HUES64 (cell line): ENCODE measurements around the gene B3GNT9.
A peak's percentile ranks its signal among the peaks of the same experiment; 100 is the strongest.

Source experiments
- H3K27ac ChIP-seq: 2 replicates; pipeline ENCODE4 v1.7.0; 2013; ENCODE audit warnings: low read depth, low read length, inconsistent platforms
- H3K27me3 ChIP-seq: 2 replicates; pipeline ENCODE4 v1.6.1; 2013; ENCODE audit warnings: mild to moderate bottlenecking, low read length; ENCODE audit not compliant: insufficient read depth
- H3K36me3 ChIP-seq: 2 replicates; pipeline ENCODE4 v1.6.1; 2013; ENCODE audit warnings: mild to moderate bottlenecking, low read length; ENCODE audit not compliant: insufficient read depth
- H3K4me1 ChIP-seq: 2 replicates; pipeline ENCODE4 v1.6.1; 2013; ENCODE audit warnings: mild to moderate bottlenecking, low read length, moderate library complexity; ENCODE audit not compliant: insufficient read depth
- H3K4me3 ChIP-seq: 2 replicates; pipeline ENCODE4 v1.5.1; 2013; ENCODE audit warnings: mild to moderate bottlenecking, low read length, moderate library complexity
- H3K9ac ChIP-seq: 2 replicates; pipeline ENCODE4 v1.6.1; 2013; ENCODE audit warnings: mild to moderate bottlenecking, low read depth, low read length
- H3K9me3 ChIP-seq: 2 replicates; pipeline ENCODE4 v1.6.1; 2013; ENCODE audit warnings: low read depth, low read length; ENCODE audit not compliant: insufficient read depth
- WGBS: fragments of 150-250, 120-280 bp; methylation state at CpG from one replicate; pipeline ENCODE4 v1.1.7; 2013; ENCODE audit warnings: missing lambda C conversion rate; 5-methylcytosine and 5-hydroxymethylcytosine counted together

B3GNT9 gene

DNA sequence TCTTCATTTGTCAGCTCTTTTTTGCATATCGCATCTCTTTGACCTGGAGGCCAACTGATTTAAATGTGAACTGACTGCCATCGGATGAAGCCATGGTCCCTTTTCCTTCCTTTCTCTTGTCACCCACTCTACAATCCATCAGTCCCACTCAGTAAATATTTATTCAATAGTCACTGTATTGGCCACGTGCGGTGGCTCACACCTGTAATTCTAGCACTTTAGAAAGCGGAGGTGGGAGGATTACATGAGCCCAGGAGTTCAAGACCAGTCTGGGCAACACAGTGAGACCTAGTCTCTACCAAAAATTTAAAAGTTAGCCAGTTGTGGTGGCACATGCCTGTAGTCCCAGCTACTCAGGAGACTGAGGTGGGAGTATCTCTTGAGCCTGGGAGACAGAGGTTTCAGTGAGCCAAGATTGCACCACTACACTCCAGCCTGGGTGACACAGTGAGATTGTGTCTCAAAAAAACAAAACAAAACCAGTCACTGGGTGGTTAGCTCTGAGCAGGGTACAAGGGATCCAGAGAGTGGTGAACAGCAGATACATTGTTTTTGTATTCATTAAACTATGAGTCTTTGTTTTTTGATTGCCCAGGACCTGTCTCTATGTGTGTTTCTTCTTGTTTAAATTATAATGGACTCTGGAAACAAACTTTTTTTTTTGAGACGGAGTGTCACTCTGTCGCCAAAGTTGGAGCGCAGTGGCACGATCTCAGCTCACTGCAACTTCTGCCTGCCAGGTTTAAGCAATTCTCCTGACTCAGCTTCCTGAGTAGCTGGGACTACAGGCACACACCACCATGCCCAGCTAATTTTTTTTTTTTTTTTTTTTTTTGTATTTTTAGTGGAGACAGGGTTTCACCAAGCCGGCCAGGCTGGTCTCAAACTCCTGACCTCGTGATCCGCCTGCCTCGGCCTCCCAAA lies 34.1 kb downstream of the B3GNT9 start:
- 93% methylated on average over 13 of the region's 13 CpGs for WGBS
- no peaks in the 10 kb centered on the region for H3K9me3 ChIP-seq
- H3K4me3 ChIP-seq = no peak overlapping the region
- H3K27me3 ChIP-seq = no peaks in the 10 kb centered on the region
- peaks cover 9% of the 10 kb centered on the region for H3K36me3 ChIP-seq
- 0 out of 2 replicates have a peak, but pooled peaks cover 3% of the 10 kb centered on the region for H3K4me1 ChIP-seq
- no peak overlapping the region for H3K27ac ChIP-seq
- no peak overlapping the region for H3K9ac ChIP-seq

GRCh38 chr16:67115639-67116038 lies 35.2 kb downstream of the B3GNT9 start:
- Histone ChIP-seq H3K9me3 (no peaks in the 10 kb centered on the region), H3K9ac (no peak overlapping the region), H3K4me1 (0 out of 2 replicates have a peak, but pooled peaks cover 3% of the 10 kb centered on the region), H3K4me3 (no peak overlapping the region), H3K27ac (no peak overlapping the region), H3K27me3 (no peaks in the 10 kb centered on the region), H3K36me3 (peaks cover 5% of the 10 kb centered on the region; the same call in 1 of the 2 replicates)
- WGBS = 90% methylated on average over 7 of the region's 7 CpGs

GRCh38 chr16:67114793-67115192 lies 36.0 kb downstream of the B3GNT9 start:
- Histone ChIP-seq H3K27ac (no peak overlapping the region), H3K9ac (no peak overlapping the region), H3K4me3 (no peak overlapping the region), H3K9me3 (no peaks in the 10 kb centered on the region), H3K27me3 (no peaks in the 10 kb centered on the region), H3K4me1 (0 out of 2 replicates have a peak, but pooled peaks cover 3% of the 10 kb centered on the region), H3K36me3 (no peaks in the 10 kb centered on the region)
- 80% methylated on average over 2 of the region's 2 CpGs for WGBS

DNA sequence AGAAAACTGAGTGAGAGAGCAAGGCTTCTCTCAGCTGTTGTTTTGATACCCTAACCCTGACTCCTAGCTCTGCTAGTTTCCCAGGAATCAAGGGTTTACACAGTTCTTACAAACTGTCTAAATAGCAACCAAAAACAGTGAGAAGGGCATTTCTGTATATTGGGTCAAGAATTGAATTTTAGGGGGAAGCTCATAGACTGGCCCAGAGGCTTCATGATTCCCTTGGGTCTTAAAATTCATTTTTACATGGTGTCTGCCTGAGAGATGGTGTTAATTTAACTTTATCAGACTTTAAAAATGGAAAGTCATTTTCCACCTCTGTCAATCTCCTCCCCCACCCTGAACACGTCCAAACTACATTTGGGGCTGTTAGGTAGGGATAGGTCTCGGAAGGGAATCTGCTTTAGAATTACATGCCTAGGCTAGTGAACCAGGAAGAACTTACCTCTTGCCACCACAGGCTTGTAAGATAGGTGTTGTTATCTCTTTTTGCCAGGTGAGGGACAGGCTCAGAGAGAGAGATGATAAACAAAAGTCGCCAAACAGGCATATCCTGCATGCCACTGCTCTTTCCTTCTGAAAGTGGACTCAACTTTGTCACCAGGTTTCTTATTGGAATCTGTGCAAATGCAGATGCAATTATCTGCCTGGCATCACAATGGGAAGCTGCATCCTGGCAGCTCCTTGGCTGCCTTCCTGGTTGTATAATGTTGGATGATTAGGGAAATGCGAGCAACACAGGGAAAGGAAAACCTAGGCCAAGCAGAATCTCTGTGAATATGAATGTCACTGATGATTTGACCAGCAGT lies 38.0 kb downstream of the B3GNT9 start:
- WGBS = 95% methylated on average over 3 of the region's 4 CpGs
- no peaks in the 10 kb centered on the region for H3K9me3 ChIP-seq
- H3K36me3 ChIP-seq = no peaks in the 10 kb centered on the region
- no peak overlapping the region for H3K4me3 ChIP-seq
- H3K4me1 ChIP-seq = 0 out of 2 replicates have a peak, but pooled peaks cover 3% of the 10 kb centered on the region
- no peaks in the 10 kb centered on the region for H3K27me3 ChIP-seq
- H3K9ac ChIP-seq = no peak overlapping the region
- H3K27ac ChIP-seq = no peak overlapping the region

- no peaks in the 10 kb centered on the region for H3K9me3 ChIP-seq
- no peak overlapping the region for H3K27ac ChIP-seq
- no peaks in the 10 kb centered on the region for H3K36me3 ChIP-seq
- WGBS = 93% methylated on average over 4 of the region's 4 CpGs
- H3K4me3 ChIP-seq = no peak overlapping the region
- H3K9ac ChIP-seq = no peak overlapping the region
- H3K27me3 ChIP-seq = no peaks in the 10 kb centered on the region
- 0 out of 2 replicates have a peak, but pooled peaks cover 3% of the 10 kb centered on the region for H3K4me1 ChIP-seq
These were observed 38.8 kb downstream of the B3GNT9 start for GRCh38 chr16:67111951-67112444.

GRCh38 chr16:67109407-67110135 lies 41.2 kb downstream of the B3GNT9 start, which contains the start of gene PHAF1:
TSS of gene PHAF1 (plus strand) at chr16:67109941. CDS start at chr16:67110176, 235 bp downstream.
- Histone ChIP-seq H3K36me3 (no peaks in the 10 kb centered on the region), H3K4me1 (no peaks in the 10 kb centered on the region), H3K27ac (peak within 1 kb of the TSS; percentile 57), H3K27me3 (no peaks in the 10 kb centered on the region), H3K4me3 (peak within 1 kb of the TSS; percentile 87), H3K9ac (peak within 1 kb of the TSS; percentile 66), H3K9me3 (no peaks in the 10 kb centered on the region)
- 1% methylated on average over 63 of the region's 63 CpGs for WGBS

DNA sequence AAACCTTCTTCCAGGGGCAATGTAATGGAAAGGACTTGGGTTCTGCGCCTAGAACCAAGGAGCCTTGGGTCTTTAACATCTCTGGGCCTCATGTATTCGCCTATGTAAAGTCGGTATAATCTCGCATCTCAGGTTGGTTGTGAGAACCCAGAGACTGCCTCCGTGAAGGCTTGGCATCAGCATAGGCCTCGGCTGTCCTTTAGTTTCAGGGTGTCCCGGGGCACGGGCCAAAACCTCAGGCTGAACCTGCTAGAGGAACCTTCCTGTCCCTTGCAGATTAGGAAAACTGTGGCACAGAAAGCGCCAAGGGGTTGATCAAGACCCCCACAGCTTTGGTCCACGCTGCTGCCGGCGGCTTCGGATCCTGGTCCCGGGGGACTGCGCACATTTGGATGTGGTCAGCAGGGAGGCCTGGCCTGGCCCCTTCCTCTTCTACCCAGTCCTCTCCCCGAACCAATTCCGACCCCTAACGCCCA lies 41.8 kb downstream of the B3GNT9 start:
- no peaks in the 10 kb centered on the region for H3K9me3 ChIP-seq
- no peaks in the 10 kb centered on the region for H3K27me3 ChIP-seq
- no peaks in the 10 kb centered on the region for H3K4me1 ChIP-seq
- H3K27ac ChIP-seq = no peak overlapping the region; the same call in 1 of the 2 replicates
- H3K4me3 ChIP-seq = peak overlapping the region; percentile 87
- 64% methylated on average over 18 of the region's 18 CpGs for WGBS
- H3K36me3 ChIP-seq = no peaks in the 10 kb centered on the region
- peak overlapping the region; percentile 54 for H3K9ac ChIP-seq

- no peaks in the 10 kb centered on the region for H3K4me1 ChIP-seq
- WGBS = 93% methylated on average over 6 of the region's 6 CpGs
- no peaks in the 10 kb centered on the region for H3K36me3 ChIP-seq
- H3K27ac ChIP-seq = no peak overlapping the region
- no peak overlapping the region for H3K4me3 ChIP-seq
- no peaks in the 10 kb centered on the region for H3K9me3 ChIP-seq
- no peak overlapping the region for H3K9ac ChIP-seq
- no peaks in the 10 kb centered on the region for H3K27me3 ChIP-seq
These were observed 42.3 kb downstream of the B3GNT9 start for GRCh38 chr16:67108489-67108888.

DNA sequence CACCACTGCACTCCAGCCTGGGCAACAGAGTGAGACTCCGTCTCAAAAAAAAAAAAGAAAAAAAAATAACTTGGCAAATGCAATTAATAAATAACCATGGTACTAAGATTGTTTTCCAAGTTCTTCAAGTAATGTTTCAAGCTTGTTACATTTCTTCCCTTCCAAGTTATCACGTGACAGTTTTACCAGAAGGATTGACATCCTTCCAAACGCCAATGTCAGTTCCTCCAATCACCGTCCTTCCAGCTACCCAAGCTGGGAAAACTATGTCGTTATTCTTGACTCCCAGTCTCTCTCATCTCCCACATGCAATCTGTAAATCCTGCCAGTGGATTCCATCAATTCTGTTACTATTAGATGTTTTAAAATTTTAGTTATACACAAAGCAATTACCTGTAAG lies 44.9 kb downstream of the B3GNT9 start:
- WGBS = 75% methylated on average over 4 of the region's 5 CpGs
- Histone ChIP-seq H3K9me3 (no peaks in the 10 kb centered on the region), H3K27ac (no peak overlapping the region), H3K36me3 (no peaks in the 10 kb centered on the region), H3K9ac (no peak overlapping the region), H3K27me3 (no peaks in the 10 kb centered on the region), H3K4me1 (no peaks in the 10 kb centered on the region), H3K4me3 (no peak overlapping the region)

- Histone ChIP-seq H3K27ac (no peak overlapping the region), H3K9ac (no peak overlapping the region), H3K36me3 (no peaks in the 10 kb centered on the region), H3K4me3 (no peak overlapping the region), H3K4me1 (no peaks in the 10 kb centered on the region), H3K27me3 (no peaks in the 10 kb centered on the region), H3K9me3 (no peaks in the 10 kb centered on the region)
- WGBS = 97% methylated on average over 2 of the region's 2 CpGs
These were observed 45.6 kb downstream of the B3GNT9 start for GRCh38 chr16:67105246-67105645.
